H9 (cell line): ENCODE results near the gene DAZAP1. TPM values are rescaled to one million over a fixed set of nuclear protein-coding genes. Genes with fewer than 3 reads are reported as not detected.

ENCODE experiments used
- DNase-seq: peaks from one replicate; pipeline ENCODE4 v3.0.0-alpha.2; 2017
- H2AFZ ChIP-seq: one replicate; pipeline ENCODE4 v1.6.1; 2013; ENCODE audit warnings: mild to moderate bottlenecking, low read length, control low read depth, moderate library complexity
- H2AK5ac ChIP-seq: 2 replicates; pipeline ENCODE4 v1.6.1; 2013; ENCODE audit warnings: low read length, control low read depth, mixed read lengths; ENCODE audit not compliant: insufficient read length
- H2BK120ac ChIP-seq: one replicate; pipeline ENCODE4 v1.6.1; 2013; ENCODE audit warnings: low read depth, mild to moderate bottlenecking, low read length, control low read depth, inconsistent platforms; ENCODE audit not compliant: poor library complexity, severe bottlenecking
- H2BK12ac ChIP-seq: 2 replicates; pipeline ENCODE4 v1.6.1; 2013; ENCODE audit warnings: low read length, control low read depth, mixed read lengths, low read depth; ENCODE audit not compliant: insufficient read length
- H2BK15ac ChIP-seq: 2 replicates; pipeline ENCODE4 v1.6.1; 2013; ENCODE audit warnings: low read depth, low read length, control low read depth
- H2BK20ac ChIP-seq: one replicate; pipeline ENCODE4 v1.6.1; 2013; ENCODE audit warnings: low read depth, mild to moderate bottlenecking, low read length, control low read depth, inconsistent platforms; ENCODE audit not compliant: poor library complexity, severe bottlenecking
- H2BK5ac ChIP-seq: 2 replicates; pipeline ENCODE4 v1.6.1; 2013; ENCODE audit warnings: low read length, control low read depth, mixed read lengths; ENCODE audit not compliant: insufficient read length
- H3K14ac ChIP-seq: 2 replicates; pipeline ENCODE4 v1.6.1; 2013; ENCODE audit warnings: low read length, control low read depth; ENCODE audit not compliant: insufficient read depth
- H3K18ac ChIP-seq: 2 replicates; pipeline ENCODE4 v1.6.1; 2013; ENCODE audit warnings: low read depth, mild to moderate bottlenecking, mixed read lengths, low read length, control low read depth; ENCODE audit not compliant: insufficient read length
- H3K23ac ChIP-seq: 2 replicates; pipeline ENCODE4 v1.6.1; 2013; ENCODE audit warnings: low read length, control low read depth, mixed read lengths, low read depth; ENCODE audit not compliant: insufficient read length
- H3K23me2 ChIP-seq: 2 replicates; pipeline ENCODE4 v1.6.1; 2013; ENCODE audit warnings: low read depth, mild to moderate bottlenecking, mixed read lengths, low read length, control low read depth; ENCODE audit not compliant: insufficient read length, poor library complexity, severe bottlenecking
- H3K27ac ChIP-seq: 2 replicates; pipeline ENCODE4 v1.5.1; 2013; ENCODE audit warnings: low read length, control low read depth, mixed read lengths, low read depth; ENCODE audit not compliant: insufficient read length
- H3K27me3 ChIP-seq: 2 replicates; pipeline ENCODE4 v1.6.1; 2013; ENCODE audit warnings: low read length, control low read depth, inconsistent platforms; ENCODE audit not compliant: insufficient read depth
- H3K4ac ChIP-seq: 2 replicates; pipeline ENCODE4 v1.6.1; 2013; ENCODE audit warnings: low read depth, mild to moderate bottlenecking, control low read depth, inconsistent platforms, low read length, moderate library complexity
- H3K4me1 ChIP-seq: 2 replicates; pipeline ENCODE4 v1.6.1; 2013; ENCODE audit warnings: low read length, control low read depth, inconsistent platforms; ENCODE audit not compliant: insufficient read depth
- H3K4me2 ChIP-seq: 2 replicates; pipeline ENCODE4 v1.6.1; 2013; ENCODE audit warnings: low read length, control low read depth, mixed read lengths; ENCODE audit not compliant: insufficient read length, insufficient read depth
- H3K56ac ChIP-seq: 2 replicates; pipeline ENCODE4 v1.6.1; 2013; ENCODE audit warnings: low read depth, mild to moderate bottlenecking, mixed read lengths, low read length, control low read depth; ENCODE audit not compliant: insufficient read length
- H3K79me1 ChIP-seq: 2 replicates; pipeline ENCODE4 v1.6.1; 2013; ENCODE audit warnings: low read depth, mild to moderate bottlenecking, moderate library complexity, low read length, control low read depth, inconsistent platforms; ENCODE audit not compliant: insufficient read depth, poor library complexity, severe bottlenecking
- H3K79me2 ChIP-seq: 2 replicates; pipeline ENCODE4 v1.6.1; 2013; ENCODE audit warnings: low read length, control low read depth, inconsistent platforms; ENCODE audit not compliant: insufficient read depth
- H3K9ac ChIP-seq: 2 replicates; pipeline ENCODE4 v1.6.1; 2013; ENCODE audit warnings: low read length, control low read depth, mixed read lengths; ENCODE audit not compliant: insufficient read length; ENCODE audit errors: extremely low read depth
- H3K9me3 ChIP-seq: one replicate; pipeline ENCODE4 v1.6.1; 2013; ENCODE audit warnings: low read depth, low read length, inconsistent platforms; ENCODE audit not compliant: control insufficient read depth
- H3T11ph ChIP-seq: one replicate; pipeline ENCODE4 v1.6.1; 2013; ENCODE audit warnings: mild to moderate bottlenecking, low read length, control low read depth, inconsistent platforms
- H4K20me1 ChIP-seq: one replicate; pipeline ENCODE4 v1.6.1; 2013; ENCODE audit not compliant: control insufficient read depth, insufficient read length, insufficient read depth
- H4K5ac ChIP-seq: 2 replicates; pipeline ENCODE4 v1.6.1; 2013; ENCODE audit warnings: low read depth, mild to moderate bottlenecking, mixed read lengths, low read length, control low read depth; ENCODE audit not compliant: insufficient read length
- H4K8ac ChIP-seq: replicated peaks from 2 replicates; pipeline ENCODE4 v1.6.1; 2013; ENCODE audit warnings: low read length, control low read depth, mixed read lengths, low read depth; ENCODE audit not compliant: insufficient read length
- H4K91ac ChIP-seq: 2 replicates; pipeline ENCODE4 v1.6.1; 2013; ENCODE audit warnings: low read depth, mild to moderate bottlenecking, moderate library complexity, mixed read lengths, low read length, control low read depth; ENCODE audit not compliant: insufficient read length
- H3K27ac Mint-ChIP-seq, 3 experiments: 2 replicates in 2 of 3; 3 replicates in 1 of 3; pipeline ENCODE4 v1.8.0; 2020 to 2021; ENCODE audit warnings: mixed read lengths in 3 of 3, mild to moderate bottlenecking in 1 of 3, moderate library complexity in 1 of 3
- H3K27me3 Mint-ChIP-seq: 2 replicates; pipeline ENCODE4 v1.8.0; 2021; ENCODE audit warnings: low read depth, mild to moderate bottlenecking, moderate library complexity, mixed read lengths
- H3K36me3 Mint-ChIP-seq, 3 experiments: 2 replicates in 2 of 3; 3 replicates in 1 of 3; pipeline ENCODE4 v1.8.0; 2020 to 2021; ENCODE audit warnings: low read depth in 3 of 3, mixed read lengths in 3 of 3; ENCODE audit not compliant: insufficient read depth in 1 of 3
- H3K4me1 Mint-ChIP-seq, 2 experiments: 2 replicates each; pipeline ENCODE4 v1.8.0; 2020; ENCODE audit warnings: mixed read lengths in 2 of 2
- H3K4me3 Mint-ChIP-seq, 2 experiments: 2 replicates in 1 of 2; 3 replicates in 1 of 2; pipeline ENCODE4 v1.8.0; 2020 to 2021; ENCODE audit warnings: mild to moderate bottlenecking in 2 of 2, mixed read lengths in 2 of 2, moderate library complexity in 1 of 2
- H3K9me3 Mint-ChIP-seq, 2 experiments: 2 replicates in 1 of 2; 3 replicates in 1 of 2; pipeline ENCODE4 v1.8.0; 2020; ENCODE audit warnings: mild to moderate bottlenecking in 2 of 2, mixed read lengths in 2 of 2, moderate library complexity in 1 of 2
- WGBS: extraction: QIAGEN DNeasy Blood & Tissue Kit; methylation state at CpG from one replicate; pipeline ENCODE4 v1.1.7; 2013; ENCODE audit warnings: missing lambda C conversion rate, low lambda C conversion rate, mixed read lengths; ENCODE audit not compliant: insufficient read length; ENCODE audit errors: extremely low coverage; 5-methylcytosine and 5-hydroxymethylcytosine counted together
- total RNA-seq: library from RNA; stranded (reverse); gene quantifications from 2 replicates; pipeline ENCODE4 v1.2.1, GENCODE V29; 2021
- TF ChIP-seq, protein P1 (sequence below): fragments of 200-600 bp; sonication (generic); conservative IDR thresholded peaks from 3 replicates; pipeline ENCODE4 v1.8.0; 2021; ENCODE audit warnings: antibody characterized with exemption, mild to moderate bottlenecking

Gene DAZAP1
- total RNA-seq, 1 experiment from 2014 or later = 265 TPM

DNA sequence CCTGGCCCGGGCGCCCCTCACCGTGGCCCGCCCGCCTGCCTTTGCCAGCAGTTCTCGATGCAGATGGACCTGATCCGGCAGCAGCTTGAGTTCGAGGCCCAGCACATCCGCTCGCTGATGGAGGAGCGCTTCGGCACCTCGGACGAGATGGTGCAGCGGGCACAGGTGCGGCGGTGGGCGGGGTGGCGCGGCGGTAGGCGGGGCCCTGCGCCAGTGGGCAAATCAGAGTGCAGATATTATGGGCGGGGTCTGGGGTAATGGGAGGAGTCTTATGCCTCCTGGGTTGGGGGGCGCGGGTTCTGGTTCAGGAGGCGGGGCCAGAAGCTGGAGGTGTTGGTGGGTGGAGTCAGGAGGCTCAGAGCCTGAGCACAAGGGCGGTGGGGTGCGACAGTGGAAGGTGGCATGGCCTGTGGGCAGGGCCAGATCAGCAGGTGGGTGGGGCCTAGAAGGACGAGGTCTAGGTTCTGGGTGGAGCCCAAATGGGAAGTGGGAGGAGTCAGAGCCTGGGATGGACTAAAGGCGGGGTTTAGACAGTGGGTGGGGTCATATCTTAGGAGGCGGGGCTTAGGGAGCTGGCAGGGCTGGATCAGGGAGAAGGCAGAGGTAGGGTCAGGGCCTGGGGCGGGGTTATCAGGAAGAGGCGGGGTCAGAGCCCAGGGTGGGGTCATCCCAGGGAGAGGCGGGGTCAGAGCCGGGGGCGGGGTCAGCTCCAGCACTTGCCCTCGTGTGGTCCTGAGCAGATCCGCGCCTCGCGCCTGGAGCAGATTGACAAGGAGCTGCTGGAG is 48.1 kb downstream of the DAZAP1 start:
- Histone ChIP-seq H3K79me1 (no peaks in the 10 kb centered on the region), H4K91ac (no peak overlapping the region), H2BK12ac (no peak overlapping the region), H3K18ac (no peak overlapping the region), H2AK5ac (no peak overlapping the region), H3K9me3 (no peaks in the 10 kb centered on the region), H3K27ac (no peak overlapping the region), H3K4me2 (no peak overlapping the region), H4K8ac (no peak overlapping the region), H2BK20ac (no peak overlapping the region), H2BK120ac (no peak overlapping the region), H3K14ac (no peak overlapping the region), H3K56ac (no peak overlapping the region), H3K23me2 (peaks cover 11% of the 10 kb centered on the region), H3K4me1 (no peaks in the 10 kb centered on the region; the same call in 1 of the 2 replicates), H3T11ph (no peak overlapping the region), H4K5ac (no peak overlapping the region), H2AFZ (no peak overlapping the region), H3K79me2 (no peaks in the 10 kb centered on the region), H3K23ac (no peak overlapping the region), H3K9ac (no peak overlapping the region), H3K27me3 (peaks cover 6% of the 10 kb centered on the region; the same call in 1 of the 2 replicates), H2BK5ac (no peak overlapping the region), H3K4ac (no peak overlapping the region), H4K20me1 (no peaks in the 10 kb centered on the region), H2BK15ac (no peak overlapping the region)
- Mint-ChIP-seq H3K36me3 (peaks cover 0 to 13% (median 5%) of the 10 kb centered on the region in 3 experiments; a peak in 3 of 7 replicates), H3K9me3 (no peaks in the 10 kb centered on the region; a peak in 1 of 5 replicates), H3K4me1 (peaks cover 12 to 34% of the 10 kb centered on the region in 2 experiments), H3K27me3 (peaks cover 78% of the 10 kb centered on the region), H3K4me3 (peak overlapping the region in 1 of 2 experiments; percentile 71; a peak in 3 of 5 replicates), H3K27ac (peak overlapping the region in 1 of 3 experiments; percentile 55; a peak in 1 of 7 replicates)
- TF ChIP-seq, protein P1, sequence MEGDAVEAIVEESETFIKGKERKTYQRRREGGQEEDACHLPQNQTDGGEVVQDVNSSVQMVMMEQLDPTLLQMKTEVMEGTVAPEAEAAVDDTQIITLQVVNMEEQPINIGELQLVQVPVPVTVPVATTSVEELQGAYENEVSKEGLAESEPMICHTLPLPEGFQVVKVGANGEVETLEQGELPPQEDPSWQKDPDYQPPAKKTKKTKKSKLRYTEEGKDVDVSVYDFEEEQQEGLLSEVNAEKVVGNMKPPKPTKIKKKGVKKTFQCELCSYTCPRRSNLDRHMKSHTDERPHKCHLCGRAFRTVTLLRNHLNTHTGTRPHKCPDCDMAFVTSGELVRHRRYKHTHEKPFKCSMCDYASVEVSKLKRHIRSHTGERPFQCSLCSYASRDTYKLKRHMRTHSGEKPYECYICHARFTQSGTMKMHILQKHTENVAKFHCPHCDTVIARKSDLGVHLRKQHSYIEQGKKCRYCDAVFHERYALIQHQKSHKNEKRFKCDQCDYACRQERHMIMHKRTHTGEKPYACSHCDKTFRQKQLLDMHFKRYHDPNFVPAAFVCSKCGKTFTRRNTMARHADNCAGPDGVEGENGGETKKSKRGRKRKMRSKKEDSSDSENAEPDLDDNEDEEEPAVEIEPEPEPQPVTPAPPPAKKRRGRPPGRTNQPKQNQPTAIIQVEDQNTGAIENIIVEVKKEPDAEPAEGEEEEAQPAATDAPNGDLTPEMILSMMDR = no peak
- peak; percentile 98 for DNase-seq
- WGBS = no CpG with 5 or more reads among the region's 42 CpGs
